OCI-LY1 (cell line): ENCODE results near the gene CRYGS.

Source experiments
- EZH2 ChIP-seq: fragments of 200-600 bp; sonication (generic), shearing (Covaris generic); IDR thresholded peaks from 2 replicates; pipeline ENCODE4 v1.8.0; 2017; ENCODE audit warnings: borderline replicate concordance, mixed run types, mild to moderate bottlenecking, antibody characterized with exemption, low read length, moderate library complexity, mixed read lengths
- TF ChIP-seq, protein P1 (sequence below): fragments of 200-600 bp; sonication (generic), shearing (Covaris generic); IDR thresholded peaks from 2 replicates; pipeline ENCODE4 v1.5.1; 2017; ENCODE audit warnings: mild to moderate bottlenecking, antibody characterized with exemption, low read length, moderate library complexity, mixed read lengths

DNA sequence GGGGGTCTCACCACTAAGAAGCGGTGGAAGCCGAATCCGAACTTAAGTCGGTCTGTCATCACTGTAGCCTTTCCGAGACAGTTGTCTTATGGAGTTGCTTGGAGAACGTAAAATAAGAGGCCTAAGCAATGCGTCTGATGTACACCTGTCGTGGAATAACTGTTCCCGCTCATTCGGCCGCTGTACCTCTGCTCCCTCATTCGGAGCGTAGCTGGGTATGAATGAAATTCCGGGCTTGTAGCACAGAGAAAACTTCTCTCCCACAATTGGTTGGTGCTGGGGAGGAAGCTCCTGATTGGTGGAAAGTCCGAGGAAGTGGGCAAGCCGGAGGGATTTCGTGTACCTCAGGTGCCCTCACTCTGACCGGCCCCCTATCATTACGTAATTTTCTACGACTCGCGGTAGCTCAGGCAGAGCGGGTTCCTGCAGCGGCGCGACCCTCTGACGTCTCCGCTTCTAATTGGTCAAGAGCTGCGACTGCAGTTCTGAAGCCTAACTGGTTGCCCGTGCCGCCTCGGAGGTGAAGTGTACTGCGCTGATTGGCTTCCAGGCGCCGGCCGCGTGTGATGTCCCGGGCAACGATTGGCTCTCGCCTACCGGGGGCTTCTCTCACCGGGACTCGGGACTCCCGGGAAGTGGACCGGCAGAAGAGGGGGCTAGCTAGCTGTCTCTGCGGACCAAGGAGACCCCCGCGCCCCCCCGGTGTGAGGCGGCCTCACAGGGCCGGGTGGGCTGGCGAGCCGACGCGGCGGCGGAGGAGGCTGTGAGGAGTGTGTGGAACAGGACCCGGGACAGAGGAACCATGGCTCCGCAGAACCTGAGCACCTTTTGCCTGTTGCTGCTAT is 26.1 kb upstream of the CRYGS start, which contains the start of gene DNAJB11:
- TF ChIP-seq, protein P1, sequence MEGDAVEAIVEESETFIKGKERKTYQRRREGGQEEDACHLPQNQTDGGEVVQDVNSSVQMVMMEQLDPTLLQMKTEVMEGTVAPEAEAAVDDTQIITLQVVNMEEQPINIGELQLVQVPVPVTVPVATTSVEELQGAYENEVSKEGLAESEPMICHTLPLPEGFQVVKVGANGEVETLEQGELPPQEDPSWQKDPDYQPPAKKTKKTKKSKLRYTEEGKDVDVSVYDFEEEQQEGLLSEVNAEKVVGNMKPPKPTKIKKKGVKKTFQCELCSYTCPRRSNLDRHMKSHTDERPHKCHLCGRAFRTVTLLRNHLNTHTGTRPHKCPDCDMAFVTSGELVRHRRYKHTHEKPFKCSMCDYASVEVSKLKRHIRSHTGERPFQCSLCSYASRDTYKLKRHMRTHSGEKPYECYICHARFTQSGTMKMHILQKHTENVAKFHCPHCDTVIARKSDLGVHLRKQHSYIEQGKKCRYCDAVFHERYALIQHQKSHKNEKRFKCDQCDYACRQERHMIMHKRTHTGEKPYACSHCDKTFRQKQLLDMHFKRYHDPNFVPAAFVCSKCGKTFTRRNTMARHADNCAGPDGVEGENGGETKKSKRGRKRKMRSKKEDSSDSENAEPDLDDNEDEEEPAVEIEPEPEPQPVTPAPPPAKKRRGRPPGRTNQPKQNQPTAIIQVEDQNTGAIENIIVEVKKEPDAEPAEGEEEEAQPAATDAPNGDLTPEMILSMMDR: no peak
- no peak for TF ChIP-seq EZH2
